ENCODE data around the gene PTGES2. TPM values are rescaled to one million over a fixed set of nuclear protein-coding genes. Genes with fewer than 3 reads are reported as not detected.
A peak's percentile ranks its signal among the peaks of the same experiment; 100 is the strongest.
"Not testable (repeated sequence)": the region's sequence is repeated elsewhere in the genome, so short reads cannot be mapped to it uniquely, and the experiment has no call there.

Gene PTGES2
- total RNA-seq, 2 experiments from 2014 or later: 47.6 to 48.4 TPM

DNA sequence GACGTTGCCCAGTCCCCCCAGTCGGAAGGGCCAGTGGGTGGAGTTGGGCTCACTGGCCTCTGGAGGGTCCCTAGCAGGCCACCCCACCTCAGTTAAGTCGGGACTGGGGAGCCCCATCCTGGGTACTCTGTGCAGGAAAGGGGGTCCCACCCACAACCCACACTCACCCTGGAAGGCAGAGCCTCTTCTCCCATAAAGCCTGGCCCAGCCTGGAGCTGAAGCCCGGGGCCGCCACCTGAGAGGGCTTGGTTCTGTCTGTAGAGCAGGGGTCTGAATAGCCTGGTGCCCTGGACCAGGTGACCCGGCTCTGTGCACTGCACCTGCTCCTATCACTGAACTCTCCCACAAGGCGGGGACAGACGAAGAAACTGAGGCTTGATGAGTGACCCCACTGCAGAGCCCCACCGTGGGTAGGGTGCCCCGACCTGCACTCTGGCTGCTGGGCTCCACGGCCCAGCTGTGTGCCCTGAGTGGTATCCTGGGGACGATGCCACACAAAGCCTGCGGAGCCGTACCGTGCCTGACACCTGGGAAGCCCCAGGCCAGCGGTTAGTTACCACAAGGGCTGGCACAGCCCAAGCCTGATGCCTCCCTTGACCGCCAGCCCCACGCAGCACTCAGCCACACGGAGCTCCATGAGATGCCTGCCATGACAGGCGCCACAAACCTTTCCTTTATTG lies 7.3 kb downstream of the PTGES2 start:
- CTCF ChIA-PET: interaction anchor here (1.2 to 1.4 kb wide), 4 partner anchors 9 to 176 kb away, joined by 3 to 6 read pairs (median 4); no protein-coding TSS in a partner anchor
- H3K27ac Mint-ChIP-seq: no peak overlapping the region
- peaks cover 15% of the 10 kb centered on the region for H3K4me1 Mint-ChIP-seq (ENCODE audit: low read depth)
- peaks cover 4% of the 10 kb centered on the region for H3K36me3 Mint-ChIP-seq (ENCODE audit: low read depth)
- no peaks in the 10 kb centered on the region for H3K27me3 Mint-ChIP-seq (ENCODE audit: low read depth)
- no peak overlapping the region for H3K4me3 Mint-ChIP-seq
- intact Hi-C loops (cut with micrococcal nuclease): no loop called here
- no peak for DNase-seq
- H3K9me3 Mint-ChIP-seq: no peaks in the 10 kb centered on the region

DNA sequence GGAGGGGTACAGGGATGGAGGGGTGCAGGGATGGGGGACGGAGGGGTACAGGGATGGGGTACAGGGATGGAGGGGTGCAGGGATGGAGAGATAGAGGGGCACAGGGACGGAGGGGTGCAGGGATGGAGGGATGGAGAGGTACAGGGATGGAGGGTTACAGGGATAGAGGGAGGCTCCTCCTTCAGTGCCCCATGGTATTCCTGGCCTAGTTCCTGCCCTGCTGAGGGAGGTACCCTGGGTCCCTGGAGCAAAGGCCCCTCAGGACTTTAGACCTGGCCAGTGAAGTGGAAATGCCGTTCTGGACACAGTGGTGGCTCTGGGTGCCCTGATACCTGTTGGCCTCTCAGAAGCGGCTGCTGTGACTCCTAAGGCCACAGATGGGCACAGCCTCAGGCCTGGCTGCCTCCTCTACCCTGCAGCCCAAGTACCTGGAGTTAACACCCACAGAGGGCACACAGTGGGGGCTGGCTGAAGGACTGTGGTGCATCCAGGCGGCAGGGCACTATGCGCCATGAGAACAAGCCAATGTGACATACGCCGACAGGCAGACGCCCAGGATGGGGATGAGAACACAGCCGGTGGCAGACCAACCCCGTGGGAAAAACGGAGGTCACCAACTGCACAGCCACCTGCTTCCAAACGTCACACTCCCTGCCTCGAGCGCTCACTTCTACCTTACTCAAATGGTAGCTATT lies 8.4 kb downstream of the PTGES2 start:
- intact Hi-C loops (cut with micrococcal nuclease): no loop called here
- Mint-ChIP-seq H3K9me3 (no peaks in the 10 kb centered on the region), H3K4me3 (no peak overlapping the region), H3K36me3 (ENCODE audit: low read depth) (peaks cover 3% of the 10 kb centered on the region), H3K27ac (no peak overlapping the region), H3K4me1 (ENCODE audit: low read depth) (peaks cover 10% of the 10 kb centered on the region), H3K27me3 (ENCODE audit: low read depth) (no peaks in the 10 kb centered on the region)
- CTCF ChIA-PET: interaction anchor here (1.2 to 1.4 kb wide), 3 partner anchors 85 to 175 kb away, joined by 3 to 6 read pairs (median 4); no protein-coding TSS in a partner anchor
- no peak for DNase-seq

DNA sequence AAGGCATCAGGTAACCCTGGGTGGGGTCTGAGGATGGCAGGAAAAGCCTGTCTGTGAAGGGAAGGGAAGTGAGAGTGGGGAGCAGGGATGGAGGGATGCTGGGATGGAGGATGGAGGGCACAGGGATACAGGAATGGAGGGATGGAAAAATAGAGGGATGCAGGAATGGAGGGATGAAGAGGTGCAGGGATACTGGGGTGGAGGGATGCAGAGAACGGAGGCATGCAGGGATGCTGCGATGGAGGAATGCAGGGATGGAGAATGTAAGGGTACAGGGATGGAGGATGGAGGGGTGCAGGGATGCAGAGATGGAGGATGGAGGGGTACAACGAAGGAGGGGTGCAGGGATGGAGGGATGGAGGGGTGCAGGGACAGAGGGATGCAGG lies 9.1 kb downstream of the PTGES2 start:
- DNase-seq: no peak
- Mint-ChIP-seq H3K27ac (no peak overlapping the region), H3K9me3 (no peaks in the 10 kb centered on the region), H3K4me1 (ENCODE audit: low read depth) (peaks cover 10% of the 10 kb centered on the region), H3K4me3 (no peak overlapping the region), H3K36me3 (ENCODE audit: low read depth) (peaks cover 6% of the 10 kb centered on the region), H3K27me3 (ENCODE audit: low read depth) (no peaks in the 10 kb centered on the region)
- CTCF ChIA-PET: interaction anchor here (0.5 to 3.4 kb wide), 22 partner anchors 8 to 549 kb away, joined by 3 to 24 read pairs (median 5); partner anchors contain the start of gene PTGES2
- intact Hi-C loops (cut with micrococcal nuclease): no loop called here

DNA sequence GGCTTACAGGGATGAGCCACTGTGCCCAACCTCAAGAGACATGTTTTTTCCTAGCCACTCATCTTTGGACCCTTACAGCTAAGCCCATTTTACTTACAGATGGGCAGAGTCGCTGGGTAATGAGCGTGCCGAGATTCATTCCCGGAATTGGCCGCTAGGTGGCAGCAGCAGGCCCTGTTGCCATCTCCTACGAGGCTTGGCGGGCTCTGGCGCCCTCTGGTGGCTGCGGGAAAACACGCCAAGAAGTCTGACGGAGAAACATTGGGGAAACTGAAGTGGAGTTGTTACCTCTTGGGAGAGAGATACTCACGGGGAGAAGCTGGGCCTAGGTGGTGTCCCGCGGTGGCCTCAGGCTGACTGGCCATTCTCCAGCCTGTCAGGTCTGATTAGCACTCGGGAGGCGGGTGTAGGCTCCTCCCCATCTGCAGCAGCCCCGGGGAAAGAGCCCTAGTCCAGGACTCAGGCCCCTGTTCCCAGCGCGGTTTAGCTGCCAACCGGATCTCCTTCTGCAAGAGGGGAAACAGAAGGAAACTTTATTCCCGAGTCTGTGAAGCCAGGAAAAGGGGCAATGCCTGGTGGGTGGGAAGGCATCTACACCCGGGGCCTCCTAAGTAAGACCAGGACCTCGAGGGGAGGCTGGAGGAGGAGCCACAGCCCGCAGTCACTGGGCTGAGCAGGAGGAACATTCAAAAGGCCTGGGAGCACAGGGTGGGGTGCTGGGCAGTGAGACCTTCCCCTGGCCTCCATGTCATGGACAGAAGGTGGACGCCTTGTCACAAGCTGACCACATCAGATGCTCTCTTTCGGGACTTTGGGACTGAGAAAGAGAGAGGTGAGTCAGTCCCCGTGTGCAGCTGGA lies 9.7 kb downstream of the PTGES2 start:
- H3K36me3 Mint-ChIP-seq (ENCODE audit: low read depth): peaks cover 8% of the 10 kb centered on the region
- peaks cover 10% of the 10 kb centered on the region for H3K4me1 Mint-ChIP-seq (ENCODE audit: low read depth)
- H3K4me3 Mint-ChIP-seq: no peak overlapping the region
- peak; percentile 98 for DNase-seq
- CTCF ChIA-PET: interaction anchor here (0.5 to 3.4 kb wide), 40 partner anchors 8 to 550 kb away, joined by 3 to 24 read pairs (median 4); partner anchors contain the start of gene PTGES2
- H3K27me3 Mint-ChIP-seq (ENCODE audit: low read depth): no peaks in the 10 kb centered on the region
- no peaks in the 10 kb centered on the region for H3K9me3 Mint-ChIP-seq
- intact Hi-C loops (cut with micrococcal nuclease): loop anchor here (1.0 to 2.0 kb wide), 3 partner anchors 13 to 175 kb away; no protein-coding TSS in a partner anchor
- H3K27ac Mint-ChIP-seq: no peak overlapping the region

DNA sequence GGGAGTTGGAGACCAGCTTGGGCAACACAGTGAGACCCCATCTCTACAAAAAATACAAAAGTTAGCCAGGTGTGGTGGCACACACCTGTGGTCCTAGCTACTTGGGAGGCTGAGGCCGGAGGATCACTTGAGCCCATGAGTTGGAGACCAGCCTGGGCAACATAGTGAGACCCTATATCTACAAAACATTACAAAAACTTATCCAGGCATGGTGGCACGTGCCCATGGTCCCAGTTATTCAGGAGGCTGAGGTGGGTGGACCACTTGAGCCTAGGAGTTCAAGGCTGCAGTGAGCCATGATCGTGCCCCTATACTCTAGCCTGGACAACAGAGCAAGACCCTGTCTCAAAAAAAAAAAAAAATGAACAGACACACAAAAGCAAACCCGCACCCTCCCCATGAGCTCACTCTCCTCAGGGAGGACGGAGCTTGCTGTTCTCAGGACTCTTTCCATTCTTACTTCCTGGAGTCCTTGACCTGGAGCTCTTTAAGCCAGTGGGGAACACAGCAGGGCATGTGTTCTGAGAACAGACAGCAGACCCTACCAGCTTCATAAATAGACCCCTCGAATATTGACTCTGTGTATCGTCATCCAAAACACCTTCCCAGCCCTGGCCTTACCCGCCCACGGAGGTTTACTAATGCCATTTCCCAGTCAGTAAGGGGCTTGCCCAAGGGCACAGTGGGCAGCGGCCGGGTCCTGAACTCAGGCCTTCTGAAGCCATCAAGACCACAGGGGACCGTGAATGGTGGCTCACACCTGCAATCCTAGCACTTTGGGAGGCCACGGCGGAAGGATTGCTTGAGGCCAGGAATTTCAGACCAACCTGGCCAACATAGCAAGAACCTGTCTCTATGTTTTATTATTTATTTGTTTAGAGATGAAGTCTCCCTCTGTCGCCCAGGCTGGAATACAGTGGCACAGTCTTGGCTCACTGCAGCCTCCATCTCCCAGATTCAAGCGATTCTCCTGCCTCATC lies 11.1 kb downstream of the PTGES2 start:
- no peak overlapping the region for H3K27ac Mint-ChIP-seq
- DNase-seq: no peak
- no peaks in the 10 kb centered on the region for H3K9me3 Mint-ChIP-seq
- CTCF ChIA-PET: interaction anchor here (0.6 to 3.4 kb wide), 14 partner anchors 9 to 1154 kb away, joined by 3 to 24 read pairs (median 5); partner anchors contain the start of gene PTGES2
- H3K4me1 Mint-ChIP-seq (ENCODE audit: low read depth): peaks cover 10% of the 10 kb centered on the region
- H3K4me3 Mint-ChIP-seq: no peak overlapping the region
- intact Hi-C loops (cut with micrococcal nuclease): loop anchor here (1.0 to 2.0 kb wide), 3 partner anchors 14 to 173 kb away; no protein-coding TSS in a partner anchor
- peaks cover 6% of the 10 kb centered on the region for H3K36me3 Mint-ChIP-seq (ENCODE audit: low read depth)
- H3K27me3 Mint-ChIP-seq (ENCODE audit: low read depth): no peaks in the 10 kb centered on the region

DNA sequence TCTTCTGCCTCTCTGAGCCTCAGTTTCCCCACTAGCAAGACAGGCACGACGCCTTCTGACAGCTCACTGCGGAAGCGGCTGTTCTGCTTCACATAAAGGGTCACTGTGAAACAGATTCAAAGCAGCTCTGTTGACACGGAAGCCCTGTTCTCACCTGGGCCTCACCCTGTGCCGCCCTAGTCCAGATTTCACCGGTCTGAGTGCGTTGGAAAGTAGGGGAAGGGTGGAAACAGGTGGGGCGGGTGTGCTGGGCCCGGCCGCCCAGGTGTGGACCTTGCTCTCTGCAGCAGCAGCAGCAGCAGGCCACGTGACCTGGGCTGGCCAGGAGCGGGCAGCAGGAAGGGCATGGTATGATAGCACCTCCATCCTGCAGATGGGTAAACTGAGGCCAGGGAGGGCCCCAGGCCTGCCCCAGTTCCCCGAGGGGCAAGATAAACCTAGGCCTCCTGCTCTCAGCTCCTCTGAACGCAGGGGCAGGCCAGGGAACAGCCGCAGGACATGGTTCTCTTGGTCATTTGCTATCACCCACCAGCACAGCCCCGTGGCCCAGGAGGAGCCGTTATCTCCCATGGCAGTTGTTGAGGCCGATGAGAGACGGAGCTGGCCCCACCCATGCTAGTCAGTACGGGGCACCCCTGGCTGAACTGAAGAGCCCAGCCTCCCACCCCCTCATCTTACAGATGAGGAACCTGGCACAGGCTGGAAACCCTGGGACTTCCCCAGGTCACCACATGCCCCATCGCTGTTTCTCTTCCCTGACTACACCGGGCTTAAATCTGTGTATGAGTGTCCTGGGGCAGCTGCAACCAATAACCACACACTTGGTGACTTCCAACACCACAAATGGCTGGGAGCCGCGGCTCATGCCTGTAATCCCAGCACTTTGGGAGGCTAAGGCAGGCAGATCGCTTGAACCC lies 12.1 kb downstream of the PTGES2 start:
- no peak overlapping the region for H3K27ac Mint-ChIP-seq
- CTCF ChIA-PET: interaction anchor here (0.6 to 3.4 kb wide), 10 partner anchors 9 to 310 kb away, joined by 3 to 19 read pairs (median 5); no protein-coding TSS in a partner anchor
- H3K36me3 Mint-ChIP-seq (ENCODE audit: low read depth): peaks cover 6% of the 10 kb centered on the region
- H3K4me1 Mint-ChIP-seq (ENCODE audit: low read depth): peaks cover 10% of the 10 kb centered on the region
- no peaks in the 10 kb centered on the region for H3K27me3 Mint-ChIP-seq (ENCODE audit: low read depth)
- H3K9me3 Mint-ChIP-seq: no peaks in the 10 kb centered on the region
- H3K4me3 Mint-ChIP-seq: no peak overlapping the region
- no peak for DNase-seq
- intact Hi-C loops (cut with micrococcal nuclease): loop anchor here (2.0 kb wide), 2 partner anchors 15 to 81 kb away; no protein-coding TSS in a partner anchor

DNA sequence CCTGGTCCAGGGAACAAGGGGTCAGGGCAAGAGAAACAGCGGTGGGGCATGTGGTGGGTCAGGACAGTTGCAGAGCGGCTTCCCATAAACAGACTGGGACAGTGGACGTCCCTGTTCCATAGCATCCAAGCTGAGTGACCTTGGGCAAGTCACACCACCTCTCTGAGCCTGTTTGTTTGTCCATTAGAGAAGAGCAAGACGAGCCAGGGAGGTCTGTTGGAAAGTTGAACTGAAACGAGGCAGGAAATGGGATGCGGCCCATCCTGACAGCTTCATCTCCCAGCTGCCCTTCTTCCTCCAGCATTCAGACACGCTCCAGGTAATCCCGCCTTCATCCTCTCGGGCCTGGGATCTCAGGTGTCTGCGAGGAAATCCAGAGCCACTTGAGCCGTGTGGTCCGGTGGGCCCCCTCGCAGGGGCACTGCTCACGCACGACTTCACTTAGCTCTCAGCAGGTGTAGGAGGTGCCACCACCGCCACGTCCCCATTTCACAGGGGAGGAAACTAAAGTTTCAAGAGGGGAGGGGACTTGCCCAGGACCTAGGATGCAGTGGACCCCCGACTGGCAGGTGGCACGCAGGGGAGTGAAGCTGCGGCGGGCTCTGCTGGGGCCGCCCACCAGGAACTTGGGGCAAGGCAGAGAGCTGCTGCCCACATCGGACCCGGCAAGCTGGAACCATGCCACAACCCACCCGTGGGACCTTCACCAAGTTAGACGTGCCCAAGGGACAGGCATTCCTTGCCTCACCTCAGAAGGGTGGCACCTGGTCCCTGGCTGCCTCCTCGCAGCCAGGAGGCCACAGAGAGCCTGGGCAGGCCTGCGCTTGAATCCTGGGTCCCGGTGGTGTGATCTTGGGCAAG lies 13.0 kb downstream of the PTGES2 start:
- no peak for DNase-seq
- H3K27me3 Mint-ChIP-seq (ENCODE audit: low read depth): no peaks in the 10 kb centered on the region

DNA sequence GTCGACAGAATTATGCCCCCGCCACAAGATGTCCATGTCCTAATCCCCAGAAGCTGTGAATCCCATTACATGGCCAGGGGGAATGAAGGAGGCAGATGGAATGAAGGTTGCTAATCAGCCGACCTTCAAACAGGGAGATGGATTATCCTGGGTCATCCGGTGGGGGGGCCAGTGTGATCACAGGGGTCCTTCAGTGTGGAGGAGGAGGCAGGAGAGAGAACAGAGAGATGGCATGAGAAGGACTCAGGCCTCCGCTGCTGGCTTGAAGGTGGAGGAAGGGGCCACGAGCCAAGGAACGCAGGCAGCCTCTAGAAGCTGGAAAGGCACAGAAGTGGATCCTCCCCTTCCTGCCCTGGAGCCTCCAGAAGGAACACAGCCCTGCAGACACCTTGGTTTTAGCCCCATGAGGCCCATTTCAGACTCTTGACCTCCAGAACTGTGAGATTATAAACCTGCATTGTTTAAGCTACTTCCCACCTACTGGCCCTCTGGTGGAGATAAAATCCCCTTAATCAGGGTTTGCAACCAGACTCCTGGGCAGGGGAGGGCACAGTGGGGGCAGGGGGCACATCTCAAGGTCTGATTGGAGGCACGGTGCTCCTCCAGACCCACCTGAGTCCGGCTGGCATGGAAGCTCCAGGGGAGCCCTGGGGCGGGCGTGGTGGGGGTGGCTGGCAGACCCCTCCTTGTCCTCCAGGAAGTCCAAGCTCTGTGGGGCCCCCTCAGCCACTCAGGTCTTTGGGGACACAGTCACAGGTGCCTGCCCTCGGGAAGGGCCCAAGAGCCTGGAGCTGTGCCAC lies 13.8 kb downstream of the PTGES2 start:
- DNase-seq: no peak
- Mint-ChIP-seq H3K4me1 (ENCODE audit: low read depth) (peaks cover 10% of the 10 kb centered on the region), H3K27me3 (ENCODE audit: low read depth) (no peaks in the 10 kb centered on the region), H3K27ac (no peak overlapping the region), H3K9me3 (no peaks in the 10 kb centered on the region), H3K36me3 (ENCODE audit: low read depth) (peaks cover 9% of the 10 kb centered on the region), H3K4me3 (no peak overlapping the region)
- intact Hi-C loops (cut with micrococcal nuclease): no loop called here
- CTCF ChIA-PET: interaction anchor here (0.6 to 1.4 kb wide), 6 partner anchors 11 to 187 kb away, joined by 3 to 5 read pairs (median 4); no protein-coding TSS in a partner anchor

More for the DNA sequence above, 13.0 kb downstream of the PTGES2 start:
- Mint-ChIP-seq H3K4me1 (ENCODE audit: low read depth) (peaks cover 10% of the 10 kb centered on the region), H3K36me3 (ENCODE audit: low read depth) (peaks cover 9% of the 10 kb centered on the region), H3K27ac (no peak overlapping the region), H3K4me3 (no peak overlapping the region), H3K9me3 (no peaks in the 10 kb centered on the region)
- CTCF ChIA-PET: interaction anchor here (0.6 to 3.4 kb wide), 5 partner anchors 11 to 225 kb away, joined by 3 to 13 read pairs (median 5); no protein-coding TSS in a partner anchor
- intact Hi-C loops (cut with micrococcal nuclease): no loop called here

DNA sequence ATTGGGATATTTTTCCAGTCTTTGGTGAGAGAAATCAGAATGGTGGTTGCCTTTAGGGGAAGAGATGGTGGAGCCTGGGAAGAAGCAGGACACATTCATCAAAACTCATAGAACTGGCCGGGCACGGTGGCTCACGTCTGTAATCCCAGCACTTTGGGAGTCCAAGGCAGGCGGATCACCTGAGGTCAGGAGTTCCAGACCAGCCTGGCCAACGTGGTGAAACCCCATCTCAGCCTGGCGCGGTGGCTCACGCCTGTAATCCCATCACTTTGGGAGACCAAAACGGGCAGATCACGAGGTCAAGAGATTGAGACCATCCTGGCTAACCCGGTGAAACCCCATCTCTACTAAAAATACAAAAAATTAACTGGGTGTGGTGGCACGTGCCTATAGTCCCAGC lies 15.8 kb downstream of the PTGES2 start:
- H3K9me3 Mint-ChIP-seq; intact Hi-C loops (cut with micrococcal nuclease); H3K27me3 Mint-ChIP-seq (ENCODE audit: low read depth); DNase-seq; H3K27ac Mint-ChIP-seq; CTCF ChIA-PET; H3K4me1 Mint-ChIP-seq (ENCODE audit: low read depth); H3K4me3 Mint-ChIP-seq: not testable (repeated sequence)
- H3K36me3 Mint-ChIP-seq (ENCODE audit: low read depth): peaks cover 13% of the 10 kb centered on the region
